Activated CD8-positive, alpha-beta memory T cell treated with anti-CD3 and anti-CD28 coated beads, Interleukin-2, amount 50 U/mL, for 48 hours (primary cell): Measurements from ENCODE around the gene ABL1.

Source experiments
- DNase-seq: peaks from one replicate; pipeline ENCODE4 v3.0.0-alpha.2; 2020

Gene ABL1

DNA sequence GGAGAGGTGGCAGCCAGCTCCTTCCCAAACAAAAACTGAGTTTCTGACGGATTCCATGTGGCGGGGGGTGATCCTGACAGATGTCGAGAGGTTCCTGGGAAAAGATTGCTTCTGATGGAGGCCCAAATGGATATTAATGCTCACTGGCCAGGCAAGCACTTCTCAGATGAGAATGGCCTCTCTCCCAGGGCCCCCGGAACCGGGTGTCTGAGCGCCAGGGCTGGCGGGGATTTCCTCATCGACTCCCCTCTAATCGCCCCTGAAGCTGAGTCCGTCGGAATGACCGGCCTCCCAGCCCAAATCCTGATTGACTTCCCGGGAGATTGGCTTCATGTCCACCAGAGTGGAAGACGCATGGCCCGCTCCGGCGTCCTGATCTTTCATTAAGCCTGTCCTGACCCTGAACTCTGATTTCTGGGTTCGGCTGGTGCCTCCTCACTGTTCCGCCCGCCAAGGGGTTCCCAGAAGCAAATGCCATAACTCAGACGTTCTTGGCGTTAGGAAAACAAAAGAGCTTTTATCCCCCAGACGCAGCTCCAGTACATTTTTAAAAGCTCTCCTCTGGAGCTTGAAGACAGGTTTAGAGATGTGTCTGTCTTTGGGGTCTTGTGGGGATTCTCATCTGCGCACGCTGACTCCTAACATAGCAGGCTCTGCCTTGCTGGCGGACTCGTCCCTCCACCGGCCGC lies 86.4 kb downstream of the ABL1 start:
- no peak for DNase-seq

DNA sequence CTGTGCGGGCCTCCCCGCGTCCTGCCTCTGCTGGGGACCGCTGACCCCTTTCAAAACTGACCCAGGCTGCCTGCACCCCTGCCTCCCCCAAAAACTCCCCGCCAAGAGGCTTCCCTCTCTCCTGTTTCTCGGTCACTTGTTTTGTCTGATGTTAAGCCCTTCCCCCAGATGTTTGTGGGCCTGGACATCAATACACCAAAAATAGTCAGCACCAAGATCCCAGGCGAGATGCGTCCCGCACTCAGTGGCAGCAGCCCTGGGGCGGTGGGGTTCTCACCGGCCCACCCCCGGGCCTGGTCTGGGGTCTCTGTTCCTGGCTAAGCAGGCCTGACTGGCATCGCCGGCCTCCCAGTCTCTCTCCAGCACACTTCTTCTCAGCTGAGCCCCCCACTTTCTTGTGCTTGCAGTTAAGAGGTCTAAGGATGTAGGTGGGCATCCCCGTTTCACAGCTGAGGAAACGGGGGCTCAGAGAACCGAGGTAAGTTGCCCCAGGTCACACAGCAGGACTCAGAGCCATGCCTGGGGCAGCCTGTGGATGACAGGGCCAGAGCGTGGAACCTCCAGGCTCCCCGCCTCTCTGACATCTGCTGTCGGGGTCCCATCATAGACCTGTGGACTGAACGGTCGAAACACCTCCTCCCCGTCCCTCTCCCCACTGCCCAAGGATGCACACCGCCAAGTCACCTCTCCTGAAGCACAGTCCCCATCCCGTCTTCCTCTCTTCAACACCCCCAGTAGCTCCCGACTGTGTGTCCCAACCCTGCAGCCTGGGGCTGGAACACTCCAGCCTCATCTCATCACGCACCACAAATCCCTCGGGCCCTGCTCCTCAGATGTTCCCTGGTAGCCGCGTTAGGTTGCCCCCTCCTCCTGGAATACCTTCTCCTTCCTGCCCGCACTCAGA lies 87.2 kb downstream of the ABL1 start:
- DNase-seq, result no peak

DNA sequence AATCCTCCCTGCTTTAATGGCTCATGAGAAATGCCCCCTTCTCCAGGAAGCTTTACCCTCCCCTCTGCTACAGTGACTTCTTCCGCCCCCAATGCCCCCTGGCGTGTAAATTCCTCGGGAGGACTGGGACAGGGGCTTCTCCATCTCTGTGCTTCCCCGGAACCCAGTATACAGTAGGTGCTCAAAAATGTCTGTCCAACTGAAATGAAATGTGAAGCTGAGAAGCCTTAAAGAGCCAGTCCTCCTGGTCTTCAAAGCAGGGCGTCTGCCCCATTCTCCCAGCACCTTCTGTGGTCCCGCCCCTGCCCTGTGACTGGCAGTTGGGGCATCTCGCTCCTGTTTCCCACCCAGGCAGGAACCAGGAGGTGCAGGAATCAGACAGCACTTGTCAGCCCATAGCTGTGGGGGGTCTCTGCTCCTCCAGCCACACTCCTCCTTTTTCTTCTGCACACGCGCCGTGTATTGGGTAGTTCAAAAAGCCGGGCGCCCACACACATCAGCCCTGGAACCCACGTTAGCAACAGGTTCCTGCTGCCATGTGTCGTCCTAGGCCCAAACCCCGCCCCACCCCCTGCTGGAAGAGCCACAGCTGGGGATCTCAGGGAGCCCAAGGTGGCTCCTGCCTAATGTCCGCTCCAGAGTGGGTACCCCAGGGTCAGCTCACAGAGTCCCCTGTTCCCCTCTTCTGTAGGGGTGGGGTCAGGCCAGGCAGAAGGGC lies 88.0 kb downstream of the ABL1 start:
- no peak for DNase-seq

DNA sequence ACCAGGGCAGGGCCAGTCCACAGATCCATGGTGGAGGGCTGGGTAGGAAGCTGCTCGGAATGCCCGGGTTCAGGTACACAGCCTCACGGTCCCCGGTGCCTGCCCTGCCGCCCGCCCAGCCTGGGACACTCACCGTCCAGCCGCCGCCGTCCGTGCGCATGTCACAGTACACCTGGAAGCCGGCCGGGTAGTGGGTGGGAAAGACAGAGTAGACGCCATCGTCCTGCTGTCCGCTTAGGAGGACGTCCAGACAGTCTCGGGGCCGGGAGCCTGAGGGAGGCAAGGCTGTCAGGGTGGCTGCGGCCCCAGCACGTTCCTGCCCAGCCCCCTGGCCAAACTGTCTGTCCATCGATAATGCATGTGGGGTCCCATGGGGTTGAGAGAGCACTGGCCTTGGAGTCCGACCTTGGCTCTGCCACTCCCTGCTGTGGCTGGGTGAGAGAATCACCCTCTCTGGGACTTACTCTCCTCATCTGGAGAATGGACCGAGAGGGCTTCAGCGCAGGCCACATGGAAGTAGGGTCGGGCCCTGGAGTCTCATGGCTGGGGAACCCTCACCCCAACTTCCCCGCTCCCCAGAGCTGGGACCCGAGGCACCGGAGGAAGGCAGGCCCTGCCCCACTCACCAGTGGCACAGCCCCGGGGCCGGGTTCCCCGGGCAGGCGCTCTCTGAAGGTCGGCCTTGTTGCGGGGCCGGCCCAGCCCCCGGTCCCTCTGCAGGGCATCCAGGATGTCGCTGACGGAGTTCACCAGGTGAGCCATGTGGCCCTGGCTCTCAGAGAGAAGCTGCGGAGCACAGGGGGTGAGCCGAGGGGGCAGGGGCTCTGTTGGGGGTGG lies 88.8 kb downstream of the ABL1 start:
- DNase-seq, result no peak

DNA sequence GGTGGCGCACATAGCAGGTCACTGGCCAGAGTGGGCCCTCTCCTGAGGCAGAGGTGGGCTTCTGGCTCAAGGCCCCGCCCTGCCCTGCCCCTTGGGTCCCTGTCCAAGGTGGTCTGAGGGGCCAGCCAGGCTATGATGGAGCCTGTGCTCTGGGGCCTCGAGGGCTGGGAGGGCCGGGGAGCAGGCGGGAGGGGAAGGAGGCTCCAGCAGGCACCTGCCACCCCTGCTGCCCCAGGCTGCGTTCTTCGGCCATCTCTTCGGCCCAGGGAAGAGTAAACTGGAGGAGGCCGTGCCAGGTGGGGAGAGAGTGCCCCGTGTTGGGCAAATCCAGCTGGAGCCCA lies 89.4 kb downstream of the ABL1 start:
- DNase-seq, result no peak

DNA sequence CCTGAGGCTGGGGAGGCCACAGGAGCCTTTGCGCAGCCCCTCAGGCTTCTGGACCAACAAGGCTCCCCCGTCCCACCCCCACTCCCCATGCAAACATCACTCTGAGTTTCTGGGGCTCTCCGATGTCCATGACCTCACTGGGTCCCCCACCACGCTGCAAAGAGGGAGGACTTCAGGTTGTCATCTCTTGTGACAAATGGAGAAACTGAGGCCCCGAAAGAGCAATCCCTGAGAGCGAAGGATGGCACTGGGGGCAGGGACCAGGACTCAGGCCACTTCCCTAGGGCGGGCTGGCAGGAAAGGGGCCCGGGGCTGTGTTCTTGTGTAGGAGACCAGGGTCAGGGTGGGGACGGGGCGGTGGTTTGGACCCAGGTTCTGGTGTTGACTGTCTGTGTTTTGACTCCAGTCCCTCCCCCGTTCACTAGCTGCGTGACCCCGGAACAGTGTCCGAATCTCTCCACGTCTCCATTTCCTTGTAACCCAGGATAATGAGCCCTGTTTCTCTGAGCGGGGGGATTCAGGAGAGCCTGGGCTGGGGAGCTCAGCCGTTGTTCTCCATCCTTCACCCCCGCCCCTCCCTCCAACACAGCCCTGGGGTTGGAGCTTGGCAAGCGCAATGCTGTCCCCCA lies 90.1 kb downstream of the ABL1 start:
- DNase-seq, result no peak

DNA sequence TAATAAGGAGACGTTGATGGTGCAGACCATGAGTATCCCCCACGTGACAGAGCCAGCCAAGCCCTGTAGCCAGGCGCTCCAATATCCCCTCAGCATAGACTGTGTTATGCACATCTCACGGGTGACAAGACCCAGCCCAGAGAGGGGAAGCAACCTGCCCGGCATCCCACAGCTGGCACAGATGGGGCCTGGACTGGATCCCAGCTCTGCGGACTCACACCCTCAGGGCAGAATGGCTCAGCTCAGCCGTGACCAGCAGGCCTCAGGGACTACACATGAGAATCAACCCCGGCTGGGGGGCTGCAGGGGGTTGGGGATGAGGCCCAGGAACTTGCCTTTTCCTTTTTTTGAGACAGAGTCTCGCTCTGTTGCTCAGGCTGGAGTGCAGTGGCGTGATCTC lies 92.3 kb downstream of the ABL1 start:
- DNase-seq, result no peak

DNA sequence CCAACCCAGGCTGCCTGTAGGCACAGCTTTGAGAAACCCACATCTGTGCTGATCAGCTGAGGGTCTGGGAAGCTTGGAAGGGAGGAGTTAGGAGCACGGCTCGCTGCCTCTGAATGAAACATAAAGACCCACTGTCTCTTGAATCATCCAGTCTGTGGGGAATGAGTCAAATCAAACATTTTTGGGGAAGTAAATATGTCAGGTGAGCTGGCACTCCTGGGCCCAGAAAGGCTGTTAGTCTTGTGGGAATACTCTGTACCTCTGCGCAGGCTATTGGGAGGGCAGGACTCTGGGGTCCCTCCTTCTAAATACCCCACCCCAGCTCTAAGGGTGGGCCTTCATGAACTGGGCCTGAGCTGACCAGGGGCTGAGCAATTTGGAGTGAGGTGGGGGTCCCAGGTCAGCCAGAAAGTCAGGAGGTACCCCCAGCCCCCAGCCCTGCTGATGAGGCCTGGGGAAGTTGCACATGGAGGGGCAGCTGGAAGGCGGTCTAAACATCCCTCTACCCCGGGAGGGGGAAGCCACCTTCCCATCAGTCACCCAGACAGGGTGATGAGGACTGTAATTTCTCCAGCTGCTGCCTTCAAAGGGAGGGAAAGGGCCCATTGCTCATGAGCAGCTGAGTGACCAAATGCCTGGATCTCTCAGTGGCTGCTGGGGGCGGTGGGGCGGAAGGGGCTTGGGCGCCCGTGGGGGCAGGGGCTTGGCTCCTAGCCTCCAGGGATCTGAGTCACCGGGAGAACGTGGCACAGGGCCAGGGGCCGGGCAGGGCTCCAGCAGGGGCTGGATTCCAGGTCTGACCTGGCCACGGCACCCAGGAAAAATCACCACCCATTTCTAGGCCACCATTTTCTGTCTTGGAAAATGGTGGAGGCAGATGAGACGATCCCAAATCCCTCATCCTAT lies 93.2 kb downstream of the ABL1 start:
- no peak for DNase-seq

DNA sequence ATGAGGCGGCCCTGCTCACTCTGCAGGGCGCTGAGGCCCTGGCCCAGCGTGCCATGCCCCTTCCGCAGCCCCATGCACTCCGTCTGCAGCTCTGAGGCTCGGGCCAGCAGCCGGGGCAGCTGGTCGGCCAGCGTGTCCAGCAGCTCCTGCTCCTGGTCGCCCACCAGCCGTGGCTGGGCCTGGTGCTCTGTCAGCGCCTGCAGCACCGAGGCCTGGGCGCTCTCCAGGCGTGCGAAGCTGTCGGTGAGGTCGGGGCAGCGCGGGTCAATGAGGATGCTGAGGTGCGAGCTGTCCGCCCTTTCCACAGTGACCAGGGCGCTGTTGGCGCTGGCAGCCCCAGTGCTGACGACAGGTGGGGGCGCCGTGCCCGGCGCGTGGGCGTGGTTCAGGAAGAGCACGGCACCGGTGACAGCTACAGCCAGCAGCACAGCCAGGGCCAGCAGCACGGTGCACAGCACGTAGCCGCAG lies 94.6 kb downstream of the ABL1 start:
- no peak for DNase-seq

DNA sequence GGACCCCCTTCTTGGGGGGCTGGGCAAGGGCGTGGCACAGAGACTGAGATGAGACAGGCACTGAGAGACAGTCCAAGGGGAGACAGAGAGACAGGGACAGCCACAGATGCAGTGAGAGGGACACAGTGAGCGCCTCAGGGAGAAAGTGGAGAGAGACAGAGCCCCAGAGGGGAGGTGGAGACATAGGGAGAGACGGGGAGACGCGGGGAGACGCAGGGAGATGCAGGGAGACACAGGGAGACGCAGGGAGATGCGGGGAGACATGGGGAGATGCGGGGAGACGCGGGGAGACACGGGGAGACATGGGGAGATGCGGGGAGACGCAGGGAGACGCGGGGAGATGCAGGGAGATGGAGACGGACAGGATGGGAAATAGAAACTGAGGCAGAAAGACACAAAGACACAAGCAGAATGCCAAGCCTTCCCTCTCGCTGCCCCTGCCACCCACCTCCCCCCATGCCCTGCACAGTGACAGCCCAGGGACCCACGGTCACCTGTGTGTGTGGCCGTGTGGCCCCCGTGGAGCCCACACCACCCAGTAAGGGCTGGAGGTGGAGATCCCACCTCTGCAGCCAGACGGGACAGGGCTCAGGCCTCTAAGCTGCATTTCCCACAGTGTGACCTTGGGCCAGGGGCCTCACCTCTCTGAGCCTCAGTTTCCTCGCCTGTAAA lies 95.2 kb downstream of the ABL1 start:
- no peak for DNase-seq

DNA sequence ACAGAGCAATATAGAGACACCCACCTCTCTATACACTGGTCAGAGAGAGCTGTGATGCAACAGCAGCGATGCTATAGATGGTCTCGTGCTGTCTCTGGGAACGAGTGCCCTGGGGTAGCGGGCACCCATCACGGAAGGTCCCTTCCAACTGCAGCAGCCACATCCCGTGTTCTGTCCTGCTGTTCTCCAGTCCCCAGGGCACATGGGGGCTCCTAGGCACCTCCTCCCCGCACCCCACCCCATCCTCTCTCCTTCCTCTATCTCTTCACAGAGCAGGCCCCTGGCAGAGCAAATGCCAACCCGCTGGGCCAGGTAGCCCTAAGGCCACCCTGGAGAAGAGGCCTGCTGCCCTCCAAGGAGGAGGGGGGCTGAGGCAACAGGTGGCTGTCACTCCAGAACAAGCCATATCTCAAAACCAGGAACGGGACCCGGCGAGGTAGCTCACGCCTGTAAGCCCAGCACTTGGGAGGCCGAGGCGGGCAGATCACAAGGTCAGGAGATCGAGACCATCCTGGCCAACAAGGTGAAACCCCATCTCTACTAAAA lies 95.8 kb downstream of the ABL1 start:
- no peak for DNase-seq

DNA sequence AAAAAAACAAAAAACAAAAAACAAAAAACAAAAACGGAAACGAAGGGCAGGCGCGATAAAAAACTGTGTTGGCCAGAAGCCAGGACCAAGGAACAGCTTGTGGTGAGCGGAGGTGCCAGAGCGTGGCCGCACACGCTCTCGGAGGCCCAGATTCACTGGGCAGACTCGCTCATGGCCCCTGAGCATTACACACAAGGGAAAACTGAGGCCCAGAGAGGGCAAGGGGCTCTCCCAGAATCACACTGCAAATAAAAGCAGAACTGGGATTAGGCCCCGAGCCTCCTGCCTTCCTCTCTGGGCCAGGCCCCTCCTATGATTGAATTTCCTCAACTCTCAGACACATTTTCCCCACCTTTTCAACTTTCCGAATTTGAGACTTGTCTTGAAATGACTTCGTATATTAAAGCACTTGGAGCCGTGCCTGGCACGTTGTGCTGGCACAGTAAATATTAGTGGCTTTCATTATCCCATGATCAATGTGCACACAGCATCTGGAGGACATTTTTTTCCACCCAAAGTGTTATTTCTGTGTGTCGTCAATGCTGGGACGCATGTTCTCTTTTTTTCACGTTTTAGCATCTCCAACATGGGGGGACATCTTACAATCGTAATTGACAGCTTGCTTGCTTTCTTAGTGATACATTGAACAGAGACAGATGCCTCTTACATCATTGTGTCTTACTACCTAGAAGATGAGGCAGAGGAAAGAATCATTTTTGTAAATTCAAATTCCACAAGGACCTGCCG lies 96.6 kb downstream of the ABL1 start:
- DNase-seq, result no peak

DNA sequence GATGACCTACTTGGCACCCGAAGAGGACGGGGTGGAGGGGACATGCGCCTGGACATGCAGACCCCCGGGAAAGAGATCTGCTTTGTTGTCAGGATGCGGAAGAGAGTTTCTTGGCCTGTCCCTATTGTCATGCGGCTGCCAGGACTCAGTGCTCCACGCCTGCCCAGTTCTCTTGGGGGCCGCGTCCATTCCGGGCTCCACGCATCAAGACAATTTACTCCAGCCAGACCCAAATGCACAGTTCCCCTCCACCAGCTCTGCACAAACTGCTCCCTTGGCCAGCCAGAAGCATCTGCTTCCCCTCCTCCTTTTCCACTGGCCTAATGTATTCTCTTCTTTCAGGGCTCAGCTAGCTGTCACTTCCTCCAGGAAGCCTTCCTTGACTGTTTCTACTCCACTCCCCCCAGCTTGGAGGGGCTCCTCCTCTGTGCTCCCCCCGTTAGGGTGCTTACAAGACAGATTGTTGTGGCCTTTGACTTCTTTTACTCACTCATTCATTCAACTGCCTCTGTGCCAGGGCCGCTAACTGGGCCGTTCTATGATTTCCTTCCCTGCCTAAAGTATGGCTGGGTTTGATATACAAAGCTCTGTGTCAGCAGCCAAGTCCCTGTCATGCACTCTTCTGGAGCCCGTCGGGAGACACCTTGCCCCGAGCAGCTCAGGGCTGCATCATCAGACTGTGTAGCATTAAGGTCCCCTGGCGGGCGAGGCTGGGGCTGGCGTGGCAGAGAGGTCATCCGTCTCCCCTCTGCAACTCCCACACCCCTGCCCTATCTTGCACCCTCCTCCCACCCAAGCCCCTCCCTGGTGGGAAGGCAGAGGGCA lies 97.4 kb downstream of the ABL1 start:
- DNase-seq, result no peak

DNA sequence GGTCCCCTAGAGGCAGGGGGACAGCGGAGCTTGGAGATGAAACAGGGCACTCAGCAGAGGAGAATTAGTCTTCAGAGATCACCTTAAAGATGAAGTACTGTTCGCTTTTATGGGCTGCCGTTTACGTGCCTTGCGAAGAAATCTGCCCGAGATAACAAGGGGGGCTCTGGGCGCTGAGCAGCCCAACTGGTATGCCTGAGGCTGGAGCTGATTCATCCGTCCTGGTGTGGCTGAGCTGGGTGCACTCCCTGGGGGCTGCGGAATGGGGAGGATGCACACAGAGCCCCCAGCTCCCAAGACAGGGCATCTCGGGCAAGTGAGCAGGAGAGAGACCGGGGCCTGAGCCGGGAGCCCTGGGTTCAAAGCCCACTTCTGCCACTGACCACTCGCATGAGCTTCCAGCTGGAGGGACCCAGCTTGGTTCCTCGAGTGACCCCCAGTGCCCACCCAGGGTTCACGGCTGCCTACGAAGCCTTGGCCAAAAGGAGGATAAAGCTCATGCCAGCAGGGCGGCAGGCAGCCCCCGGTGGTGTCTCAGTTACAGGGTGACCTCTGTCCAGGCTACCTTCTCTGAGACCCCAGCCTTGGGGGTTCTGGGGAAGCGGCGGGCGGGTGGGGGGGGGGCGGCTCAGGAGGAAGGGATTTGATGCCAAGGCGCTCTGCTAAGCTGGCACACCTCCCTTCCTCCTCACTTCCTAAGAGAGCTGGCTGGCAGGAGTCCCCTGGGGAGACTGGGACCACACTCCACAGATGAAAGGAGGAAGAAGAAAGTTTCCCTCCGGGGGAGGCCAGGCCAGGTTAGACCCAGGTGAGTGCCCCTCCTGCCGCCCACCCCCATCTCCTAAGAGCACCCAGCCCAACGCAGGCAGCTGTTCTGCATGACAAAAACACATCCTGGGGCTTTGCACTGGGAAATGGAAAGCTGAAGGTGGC lies 98.3 kb downstream of the ABL1 start:
- DNase-seq, result no peak

DNA sequence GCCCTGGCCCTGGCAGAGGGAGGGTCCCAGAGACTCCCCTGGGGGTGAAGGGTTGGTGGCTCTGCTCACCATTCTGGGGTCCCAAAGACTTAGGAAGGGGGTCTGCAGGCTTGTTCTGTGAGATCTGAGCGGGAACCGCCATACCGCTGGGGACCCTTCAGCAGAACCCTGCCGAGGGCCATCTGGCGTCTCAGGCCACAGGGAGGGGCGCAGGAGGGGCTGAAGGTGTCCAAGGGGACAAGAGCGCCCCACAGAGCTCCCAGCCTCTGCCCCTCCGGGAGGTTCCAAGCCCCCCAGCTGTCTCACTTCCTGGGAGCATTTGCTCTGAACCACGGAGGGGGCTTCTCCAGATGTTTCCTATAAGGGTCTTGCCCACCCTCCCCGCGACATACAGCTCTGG lies 99.2 kb downstream of the ABL1 start:
- DNase-seq, result no peak

DNA sequence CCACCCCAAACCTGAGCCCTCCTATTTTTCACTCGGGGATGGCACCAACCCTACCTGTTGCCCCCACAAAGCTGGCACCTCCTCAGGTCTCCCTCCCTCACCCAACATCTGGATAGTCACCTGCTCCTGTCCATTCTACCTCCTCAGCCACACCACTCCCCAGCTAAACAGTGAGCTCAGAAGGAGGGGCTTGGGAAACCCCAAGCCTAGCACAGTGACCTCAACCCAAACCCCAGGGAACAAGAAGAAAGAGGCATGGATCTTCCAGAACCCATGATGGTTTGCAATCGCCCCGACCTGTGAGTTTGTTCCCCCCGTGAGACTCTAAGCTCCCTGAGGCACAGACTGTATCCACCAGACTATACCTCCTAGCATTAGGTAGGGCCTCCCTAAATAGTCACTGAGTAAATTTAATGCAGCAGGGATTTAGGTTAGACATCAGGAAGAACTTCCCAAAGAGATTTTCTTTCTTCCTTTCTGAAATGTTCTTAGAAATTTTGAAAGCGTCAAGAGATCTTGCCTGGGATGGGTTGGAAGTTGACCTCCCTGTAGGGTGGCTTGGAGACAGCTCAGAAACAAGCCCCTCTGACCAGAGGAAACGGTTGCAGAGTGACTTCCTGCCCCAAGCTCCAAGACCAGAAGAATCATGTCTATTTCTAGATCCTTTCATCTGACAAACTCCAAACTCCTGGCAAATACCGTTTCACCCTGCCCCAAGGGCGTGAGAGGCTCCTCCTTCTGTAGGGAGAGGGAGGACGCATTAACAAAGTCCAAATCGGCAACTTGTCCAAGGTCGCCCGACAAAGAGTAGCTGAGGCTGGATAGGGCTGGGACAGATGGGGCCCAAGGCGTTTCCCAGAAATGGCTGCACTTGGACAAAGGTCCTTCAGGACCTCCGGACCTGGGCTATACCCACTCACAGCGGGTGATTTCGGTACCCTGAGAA lies 99.9 kb downstream of the ABL1 start:
- DNase-seq, result no peak
